ENCODE results near the gene POLE. TPM values are rescaled to one million over a fixed set of nuclear protein-coding genes. Genes with fewer than 3 reads are reported as not detected.

The POLE gene
- total and polyA plus RNA-seq, 9 of the 15 experiments (the other 6 are each of a cell fraction or from before 2014, with no cell fraction given), result 2.4 to 154 (median 49.6) TPM

- intact Hi-C loops (cut with micrococcal nuclease), result no loop called here
- Histone ChIP-seq H3K27ac (ENCODE audit: extremely low read depth, low read depth, low read length) (no peak overlapping the region), H3K36me3 (ENCODE audit: control insufficient read depth, insufficient read depth, low read length) (no peaks in the 10 kb centered on the region), H3K27me3 (ENCODE audit: control insufficient read depth in 2 of 2, insufficient read depth in 2 of 2, low read length in 2 of 2) (peaks cover 4% of the 10 kb centered on the region in 2 experiments; a peak in 2 of 5 replicates), H3K9me1 (ENCODE audit: control insufficient read depth, insufficient read depth, low read length) (no peaks in the 10 kb centered on the region), H2AFZ (ENCODE audit: low read depth, low read length) (no peak overlapping the region), H3K9ac (ENCODE audit: insufficient read depth in 1 of 2, low read depth in 2 of 2, low read length in 2 of 2) (no peak overlapping the region), H3K4me1 (replicated peaks in 1 of 2; ENCODE audit: control insufficient read depth in 2 of 2, insufficient read depth in 2 of 2, low read length in 2 of 2) (peaks cover 2 to 27% of the 10 kb centered on the region in 2 experiments; a peak in 3 of 5 replicates), H3K79me2 (ENCODE audit: control insufficient read depth, insufficient read depth, low read length) (no peaks in the 10 kb centered on the region), H3K9me3 (replicated peaks; ENCODE audit: control insufficient read depth, insufficient read depth, low read depth, low read length) (peaks cover 10% of the 10 kb centered on the region), H3K4me2 (ENCODE audit: insufficient read depth, low read length) (no peak overlapping the region), H3K4me3 (no peak overlapping the region), H4K20me1 (replicated peaks; ENCODE audit: control insufficient read depth, insufficient read depth, low read length) (no peaks in the 10 kb centered on the region)
- FAIRE-seq (no peak), ATAC-seq (no peak), DNase-seq (ENCODE audit: extremely low read depth in 1 of 4, low spot score in 3 of 4) (no peak)
- TF ChIP-seq CAMTA2 (CRISPR knock-in tag; conservative IDR thresholded peaks at IDR 0.05) (no peak), DNMT1 (IDR thresholded peaks at IDR 0.05) (no peak), ZNF232 (CRISPR knock-in tag; IDR thresholded peaks at IDR 0.05) (no peak), CHD4 (IDR thresholded peaks at IDR 0.05; ENCODE audit: insufficient read depth, insufficient replicate concordance, low read depth, low read length, poor library complexity, severe bottlenecking) (no peak), ZNF280B (CRISPR knock-in tag; IDR thresholded peaks at IDR 0.05) (no peak), HLTF (IDR thresholded peaks at IDR 0.05) (no peak)
- in situ Hi-C loops (cut with MboI), result no loop called here
- no TSS peak for BruUV-seq (replicated peaks)
- CTCF ChIA-PET (ENCODE audit: low intra/inter-chr PET ratio), result interaction anchor here (0.7 kb wide), 1 partner anchor 23 kb away, joined by 4 read pairs; no protein-coding TSS in a partner anchor
- POLR2A ChIA-PET, result no interaction called here
- WGBS (ENCODE audit: insufficient coverage, low coverage, missing lambda C conversion rate), result 3% methylated on average over 4 of the region's 4 CpGs
Observed at GRCh38 chr12:132617135-132617701, 69.9 kb downstream of the POLE start.
